ENCODE measurements around the gene DHRS1.

DNA sequence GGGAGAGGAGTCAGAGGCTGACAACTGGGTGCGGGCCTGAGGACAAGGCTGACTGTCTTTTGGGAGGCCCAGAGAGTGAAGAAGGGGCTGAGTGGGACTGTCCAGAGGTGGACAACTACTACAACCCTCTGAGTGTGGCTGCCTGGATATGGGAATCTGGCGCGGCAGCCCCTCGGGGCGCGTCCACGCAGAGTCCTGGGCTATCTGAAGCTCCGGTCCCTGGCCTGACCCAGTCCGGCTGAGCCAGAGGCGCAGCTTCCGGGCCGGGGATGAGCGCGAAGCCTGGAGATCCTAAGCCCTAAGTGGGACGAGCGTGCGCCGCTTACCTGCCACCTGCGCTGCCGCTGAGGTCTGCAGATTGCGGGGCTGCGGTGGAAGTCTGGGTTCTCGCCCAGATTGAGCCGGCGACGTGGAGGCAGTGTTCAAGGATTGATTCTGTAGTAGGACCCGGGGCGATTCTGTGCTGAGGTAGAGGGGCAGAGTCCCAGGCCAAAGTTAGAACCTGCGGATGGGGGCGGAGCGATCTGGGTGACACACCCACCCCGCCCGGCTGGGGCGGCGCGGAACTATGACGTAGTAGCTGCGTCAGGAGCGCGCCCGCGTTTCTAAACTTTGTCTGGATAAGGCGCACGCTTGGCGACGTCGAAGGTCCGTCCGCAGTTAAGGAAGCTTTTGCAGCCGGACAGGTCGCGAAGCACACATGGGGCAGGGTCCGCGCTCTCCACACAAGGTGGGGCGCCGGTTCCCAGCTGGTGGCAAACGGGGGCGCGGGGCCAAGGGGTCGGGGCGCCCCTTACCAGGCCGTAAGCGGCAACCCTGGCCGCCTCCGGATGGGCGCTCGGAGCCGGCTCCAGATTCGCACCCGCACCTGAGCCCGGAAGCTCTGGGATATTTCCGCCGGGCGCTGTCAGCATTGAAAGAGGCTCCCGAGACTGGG, at the start of gene DHRS1, which contains the start of gene NOP9:
- TF ChIP-seq, protein P1, sequence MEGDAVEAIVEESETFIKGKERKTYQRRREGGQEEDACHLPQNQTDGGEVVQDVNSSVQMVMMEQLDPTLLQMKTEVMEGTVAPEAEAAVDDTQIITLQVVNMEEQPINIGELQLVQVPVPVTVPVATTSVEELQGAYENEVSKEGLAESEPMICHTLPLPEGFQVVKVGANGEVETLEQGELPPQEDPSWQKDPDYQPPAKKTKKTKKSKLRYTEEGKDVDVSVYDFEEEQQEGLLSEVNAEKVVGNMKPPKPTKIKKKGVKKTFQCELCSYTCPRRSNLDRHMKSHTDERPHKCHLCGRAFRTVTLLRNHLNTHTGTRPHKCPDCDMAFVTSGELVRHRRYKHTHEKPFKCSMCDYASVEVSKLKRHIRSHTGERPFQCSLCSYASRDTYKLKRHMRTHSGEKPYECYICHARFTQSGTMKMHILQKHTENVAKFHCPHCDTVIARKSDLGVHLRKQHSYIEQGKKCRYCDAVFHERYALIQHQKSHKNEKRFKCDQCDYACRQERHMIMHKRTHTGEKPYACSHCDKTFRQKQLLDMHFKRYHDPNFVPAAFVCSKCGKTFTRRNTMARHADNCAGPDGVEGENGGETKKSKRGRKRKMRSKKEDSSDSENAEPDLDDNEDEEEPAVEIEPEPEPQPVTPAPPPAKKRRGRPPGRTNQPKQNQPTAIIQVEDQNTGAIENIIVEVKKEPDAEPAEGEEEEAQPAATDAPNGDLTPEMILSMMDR (IDR thresholded peaks at IDR 0.05; ENCODE audit: borderline replicate concordance, extremely low read depth, low read length, poor library complexity, severe bottlenecking) = no peak
- no peak for TF ChIP-seq EZH2 (IDR thresholded peaks at IDR 0.05; ENCODE audit: borderline replicate concordance, low read depth, low read length, severe bottlenecking)
